HFFc6 (cell line): ENCODE results near the gene NUCB2. TPM values are rescaled to one million over a fixed set of nuclear protein-coding genes. Genes with fewer than 3 reads are reported as not detected.

ENCODE experiments used
- DNase-seq: peaks from one replicate; pipeline ENCODE4 v3.0.0-alpha.2; 2018
- H3K27ac Mint-ChIP-seq: 2 replicates; pipeline ENCODE4 v1.8.0; 2020; ENCODE audit warnings: mild to moderate bottlenecking, mixed read lengths
- H3K27me3 Mint-ChIP-seq: 2 replicates; pipeline ENCODE4 v1.8.0; 2021; ENCODE audit warnings: mild to moderate bottlenecking, moderate library complexity, mixed read lengths; ENCODE audit not compliant: insufficient read depth
- H3K36me3 Mint-ChIP-seq: 2 replicates; pipeline ENCODE4 v1.8.0; 2021; ENCODE audit warnings: low read depth, mixed read lengths
- H3K4me1 Mint-ChIP-seq: 2 replicates; pipeline ENCODE4 v1.8.0; 2020; ENCODE audit warnings: low read depth, mixed read lengths
- H3K4me3 Mint-ChIP-seq: 2 replicates; pipeline ENCODE4 v1.8.0; 2020; ENCODE audit warnings: mild to moderate bottlenecking, moderate library complexity, mixed read lengths
- H3K9me3 Mint-ChIP-seq: 2 replicates; pipeline ENCODE4 v1.8.0; 2020; ENCODE audit warnings: mild to moderate bottlenecking, mixed read lengths
- total RNA-seq, 6 experiments: library from RNA; stranded (reverse); fragmentation: NEBNext Ultra II Directional; extraction: Animal tissue kit (Norgen Biotek cat#: 25700); gene quantifications; 2 replicates in 1 of 6; 3 replicates in 5 of 6; pipeline ENCODE4 v1.2.3, GENCODE V29; 2021
- TF ChIP-seq, protein P1 (sequence below): fragments of 200-600 bp; sonication (generic); IDR thresholded peaks from 2 replicates; pipeline ENCODE4 v1.5.0; 2021; ENCODE audit warnings: antibody characterized with exemption, mild to moderate bottlenecking

NUCB2 gene
- total RNA-seq, 6 experiments from 2014 or later: 124 to 180 (median 161) TPM

DNA sequence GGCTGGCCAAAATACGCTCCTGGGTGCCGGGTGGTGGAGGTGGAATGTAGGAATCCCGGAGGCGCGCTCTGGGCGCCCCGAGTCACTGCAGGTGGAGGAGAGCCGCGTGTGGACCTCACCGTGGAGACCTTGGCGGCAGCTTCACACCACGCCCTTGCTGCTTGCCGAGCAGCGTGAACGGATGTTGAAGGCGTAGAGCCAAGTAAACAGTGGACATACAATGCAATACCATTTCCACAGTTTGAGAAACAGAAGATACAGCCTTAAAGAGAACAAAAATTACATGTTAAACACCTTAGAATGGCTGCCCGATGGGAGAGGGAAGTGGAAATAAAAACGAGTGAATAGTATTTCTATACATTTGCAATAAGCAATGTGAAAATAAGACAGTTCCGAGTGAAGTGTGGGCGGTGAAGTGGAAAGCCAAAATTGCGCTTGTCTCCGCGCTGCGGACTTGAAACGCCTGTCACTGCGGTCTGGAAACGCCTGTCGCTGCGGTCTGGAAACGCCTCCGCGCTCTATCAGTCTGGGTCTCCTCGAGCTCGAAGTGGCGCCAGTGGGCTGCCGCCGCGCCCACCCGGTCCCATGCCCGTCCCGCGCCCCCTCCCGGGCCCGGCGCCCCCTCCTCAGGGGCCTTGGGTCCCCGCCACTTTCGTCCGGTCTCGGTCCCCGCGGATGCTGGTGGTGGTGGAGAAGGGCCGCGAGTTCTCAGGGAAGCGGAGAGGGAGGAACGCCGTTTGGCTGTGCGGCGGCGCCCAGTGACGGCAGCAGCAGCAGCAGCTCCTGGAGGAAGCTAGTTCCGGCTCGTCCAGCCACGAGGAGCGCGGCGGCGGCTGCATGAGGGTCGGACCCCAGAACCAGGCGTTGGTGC lies 76.6 kb downstream of the NUCB2 start:
- Mint-ChIP-seq H3K4me1 (peaks cover 32% of the 10 kb centered on the region), H3K4me3 (peak overlapping the region; percentile 95), H3K27me3 (peaks cover 2% of the 10 kb centered on the region), H3K36me3 (peaks cover 5% of the 10 kb centered on the region; the same call in 1 of the 2 replicates), H3K9me3 (no peaks in the 10 kb centered on the region), H3K27ac (peak overlapping the region; percentile 91)
- peak; percentile 73 for DNase-seq
- TF ChIP-seq, protein P1, sequence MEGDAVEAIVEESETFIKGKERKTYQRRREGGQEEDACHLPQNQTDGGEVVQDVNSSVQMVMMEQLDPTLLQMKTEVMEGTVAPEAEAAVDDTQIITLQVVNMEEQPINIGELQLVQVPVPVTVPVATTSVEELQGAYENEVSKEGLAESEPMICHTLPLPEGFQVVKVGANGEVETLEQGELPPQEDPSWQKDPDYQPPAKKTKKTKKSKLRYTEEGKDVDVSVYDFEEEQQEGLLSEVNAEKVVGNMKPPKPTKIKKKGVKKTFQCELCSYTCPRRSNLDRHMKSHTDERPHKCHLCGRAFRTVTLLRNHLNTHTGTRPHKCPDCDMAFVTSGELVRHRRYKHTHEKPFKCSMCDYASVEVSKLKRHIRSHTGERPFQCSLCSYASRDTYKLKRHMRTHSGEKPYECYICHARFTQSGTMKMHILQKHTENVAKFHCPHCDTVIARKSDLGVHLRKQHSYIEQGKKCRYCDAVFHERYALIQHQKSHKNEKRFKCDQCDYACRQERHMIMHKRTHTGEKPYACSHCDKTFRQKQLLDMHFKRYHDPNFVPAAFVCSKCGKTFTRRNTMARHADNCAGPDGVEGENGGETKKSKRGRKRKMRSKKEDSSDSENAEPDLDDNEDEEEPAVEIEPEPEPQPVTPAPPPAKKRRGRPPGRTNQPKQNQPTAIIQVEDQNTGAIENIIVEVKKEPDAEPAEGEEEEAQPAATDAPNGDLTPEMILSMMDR: peak; percentile 26; the same call in 1 of the 2 replicates

- Mint-ChIP-seq H3K4me3 (peak overlapping the region; percentile 95), H3K36me3 (peaks cover 11% of the 10 kb centered on the region), H3K9me3 (no peaks in the 10 kb centered on the region), H3K27ac (peak overlapping the region; percentile 91), H3K4me1 (peaks cover 32% of the 10 kb centered on the region), H3K27me3 (peaks cover 2% of the 10 kb centered on the region)
- DNase-seq: no peak
- TF ChIP-seq, protein P1: no peak
These were observed 77.5 kb downstream of the NUCB2 start for GRCh38 chr11:17353821-17354600.

GRCh38 chr11:17354601-17354991 lies 78.1 kb downstream of the NUCB2 start:
- Mint-ChIP-seq H3K36me3 (peaks cover 17% of the 10 kb centered on the region), H3K9me3 (no peaks in the 10 kb centered on the region), H3K4me1 (peaks cover 32% of the 10 kb centered on the region), H3K27ac (peak overlapping the region; percentile 65), H3K4me3 (peak overlapping the region; percentile 95), H3K27me3 (peaks cover 2% of the 10 kb centered on the region)
- TF ChIP-seq, protein P1: peak; percentile 90
- DNase-seq: peak; percentile 78

GRCh38 chr11:17366495-17366894 lies 90.0 kb downstream of the NUCB2 start:
- DNase-seq: no peak
- Mint-ChIP-seq H3K9me3 (peaks cover 31% of the 10 kb centered on the region), H3K36me3 (peaks cover 68% of the 10 kb centered on the region), H3K4me1 (peaks cover 6% of the 10 kb centered on the region; the same call in 1 of the 2 replicates), H3K27ac (no peak overlapping the region), H3K27me3 (no peaks in the 10 kb centered on the region), H3K4me3 (no peak overlapping the region)
- TF ChIP-seq, protein P1: no peak

DNA sequence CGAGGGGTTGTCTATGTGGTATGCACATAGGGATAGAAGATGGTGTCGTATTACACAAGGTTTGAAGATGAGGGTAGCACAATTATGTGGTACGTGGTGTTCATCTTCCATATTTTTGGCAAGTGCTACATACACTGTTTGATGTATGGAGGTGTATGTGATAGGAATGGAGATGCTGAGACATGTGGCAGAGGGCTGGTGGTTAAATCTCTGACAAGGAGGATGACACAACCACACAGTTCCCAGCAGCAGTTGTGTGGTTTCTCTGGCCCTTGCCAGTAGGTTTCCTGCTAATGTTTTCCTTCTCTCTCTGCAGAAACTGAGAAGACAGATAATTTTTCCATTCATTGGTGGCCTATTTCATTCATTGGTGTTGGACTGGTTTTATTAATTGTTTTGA lies 92.0 kb downstream of the NUCB2 start:
- no peaks in the 10 kb centered on the region for H3K27me3 Mint-ChIP-seq
- H3K4me3 Mint-ChIP-seq: no peak overlapping the region
- peaks cover 6% of the 10 kb centered on the region; the same call in 1 of the 2 replicates for H3K4me1 Mint-ChIP-seq
- no peak overlapping the region for H3K27ac Mint-ChIP-seq
- H3K9me3 Mint-ChIP-seq: peaks cover 52% of the 10 kb centered on the region
- TF ChIP-seq, protein P1: no peak
- no peak for DNase-seq
- H3K36me3 Mint-ChIP-seq: peaks cover 76% of the 10 kb centered on the region
